Coronary artery (tissue), 2 donors: ENCODE data around the gene TNRC6B.

Source experiments
- DNase-seq: peaks from one replicate; pipeline ENCODE4 v3.0.0-alpha.2; 2017; ENCODE audit warnings: low spot score
- H3K27ac ChIP-seq, 2 donors: fragments of 200-600 bp; sonication (generic); one replicate each; pipeline ENCODE4 v1.5.1; 2016 to 2019
- H3K4me3 ChIP-seq: fragments of 200-600 bp; sonication (generic); 2 replicates; pipeline ENCODE4 v1.5.1; 2016; ENCODE audit warnings: mild to moderate bottlenecking, moderate library complexity
- TF ChIP-seq, protein P1 (sequence below): fragments of 200-600 bp; sonication (generic); IDR thresholded peaks from one replicate; pipeline ENCODE4 v1.5.1; 2019; ENCODE audit warnings: antibody characterized with exemption

Gene TNRC6B

DNA sequence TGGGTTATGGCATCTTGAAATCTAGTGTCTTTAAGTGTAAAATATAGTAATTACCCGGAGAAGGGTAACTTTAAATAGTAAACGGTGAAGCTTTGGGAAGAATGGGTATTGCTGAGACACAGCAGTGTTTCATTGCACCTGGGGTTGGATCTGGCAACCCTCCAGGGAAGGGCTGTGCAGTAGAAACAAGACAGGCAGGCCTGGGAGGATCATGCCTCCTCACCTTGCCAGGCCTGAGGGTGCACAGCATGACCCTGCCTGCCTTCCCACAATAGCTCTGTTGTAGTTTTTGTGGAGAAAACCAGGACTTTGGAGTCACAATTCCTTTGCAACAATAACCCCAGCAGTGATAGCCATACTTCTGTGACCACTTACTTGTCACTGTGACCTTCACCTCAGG, 104.0 kb downstream of the TNRC6B start:
- DNase-seq, result no peak
- TF ChIP-seq, protein P1, sequence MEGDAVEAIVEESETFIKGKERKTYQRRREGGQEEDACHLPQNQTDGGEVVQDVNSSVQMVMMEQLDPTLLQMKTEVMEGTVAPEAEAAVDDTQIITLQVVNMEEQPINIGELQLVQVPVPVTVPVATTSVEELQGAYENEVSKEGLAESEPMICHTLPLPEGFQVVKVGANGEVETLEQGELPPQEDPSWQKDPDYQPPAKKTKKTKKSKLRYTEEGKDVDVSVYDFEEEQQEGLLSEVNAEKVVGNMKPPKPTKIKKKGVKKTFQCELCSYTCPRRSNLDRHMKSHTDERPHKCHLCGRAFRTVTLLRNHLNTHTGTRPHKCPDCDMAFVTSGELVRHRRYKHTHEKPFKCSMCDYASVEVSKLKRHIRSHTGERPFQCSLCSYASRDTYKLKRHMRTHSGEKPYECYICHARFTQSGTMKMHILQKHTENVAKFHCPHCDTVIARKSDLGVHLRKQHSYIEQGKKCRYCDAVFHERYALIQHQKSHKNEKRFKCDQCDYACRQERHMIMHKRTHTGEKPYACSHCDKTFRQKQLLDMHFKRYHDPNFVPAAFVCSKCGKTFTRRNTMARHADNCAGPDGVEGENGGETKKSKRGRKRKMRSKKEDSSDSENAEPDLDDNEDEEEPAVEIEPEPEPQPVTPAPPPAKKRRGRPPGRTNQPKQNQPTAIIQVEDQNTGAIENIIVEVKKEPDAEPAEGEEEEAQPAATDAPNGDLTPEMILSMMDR, result no peak
- no peak overlapping the region for H3K27ac ChIP-seq
- H3K4me3 ChIP-seq, result no peak overlapping the region

DNA sequence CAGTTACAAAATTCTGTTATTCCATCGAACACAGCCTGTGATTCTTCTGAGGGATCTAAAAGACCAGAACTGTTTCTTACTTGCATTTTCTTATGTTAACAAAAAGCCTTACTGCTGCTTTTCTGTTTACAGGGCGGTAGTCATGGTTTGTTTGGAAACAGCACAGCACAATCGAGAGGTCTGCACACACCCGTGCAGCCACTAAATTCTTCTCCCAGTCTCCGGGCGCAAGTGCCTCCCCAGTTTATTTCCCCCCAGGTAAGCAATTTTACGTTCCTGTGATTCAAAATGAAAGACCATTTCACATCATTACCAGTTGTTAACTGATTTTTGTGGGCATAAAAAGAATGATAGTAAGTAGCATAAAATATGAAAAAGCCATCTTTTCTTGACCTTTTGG, 107.8 kb downstream of the TNRC6B start:
- TF ChIP-seq, protein P1, result no peak
- no peak overlapping the region for H3K4me3 ChIP-seq
- no peak for DNase-seq
- H3K27ac ChIP-seq, result no peak overlapping the region

DNA sequence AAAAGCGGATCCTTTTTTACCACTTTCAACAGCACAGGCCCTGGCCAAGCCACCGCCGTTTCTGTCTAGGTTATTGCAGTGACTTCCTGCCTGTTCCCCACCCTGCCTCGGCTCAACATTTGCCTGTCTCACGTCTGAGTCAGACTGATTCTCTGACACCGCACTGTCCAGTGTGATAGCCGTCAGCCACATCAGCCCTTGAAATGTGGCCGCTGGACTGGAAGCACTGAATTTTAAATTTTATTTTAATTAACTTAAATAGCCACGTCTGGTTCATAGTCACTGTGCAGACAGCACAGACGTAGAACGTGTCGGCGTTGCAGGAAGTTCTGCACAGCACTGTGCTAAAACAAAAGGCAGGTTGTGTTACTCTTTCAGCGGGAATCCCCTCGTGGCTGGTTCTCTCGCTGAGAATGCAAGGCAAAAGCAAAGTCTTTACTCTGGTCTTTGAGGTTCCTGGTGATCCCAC, 112.3 kb downstream of the TNRC6B start:
- no peak for DNase-seq
- Histone ChIP-seq H3K4me3 (no peak overlapping the region), H3K27ac (no peak overlapping the region)
- TF ChIP-seq, protein P1, result no peak

DNA sequence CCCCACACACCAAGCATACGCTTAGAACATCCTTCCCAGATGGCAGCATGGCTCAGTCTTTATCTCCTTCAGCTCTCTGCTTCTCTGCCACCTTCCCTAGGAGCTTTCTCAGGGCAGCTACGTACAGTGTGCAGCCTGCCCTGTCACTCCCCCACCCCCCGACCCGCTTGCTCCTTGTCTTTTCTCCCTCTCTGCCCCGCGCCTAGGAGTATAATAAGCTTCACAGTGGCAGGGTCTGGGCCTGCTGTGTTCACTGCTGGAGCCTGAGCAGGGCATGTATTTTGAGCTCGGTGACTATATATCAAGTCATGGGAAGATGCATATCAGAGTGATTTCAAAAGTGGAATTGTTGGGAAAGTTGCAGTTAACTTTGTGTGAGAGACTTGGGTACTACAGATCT, 112.8 kb downstream of the TNRC6B start:
- H3K27ac ChIP-seq, result no peak overlapping the region
- no peak overlapping the region for H3K4me3 ChIP-seq
- no peak for DNase-seq
- TF ChIP-seq, protein P1, result no peak

DNA sequence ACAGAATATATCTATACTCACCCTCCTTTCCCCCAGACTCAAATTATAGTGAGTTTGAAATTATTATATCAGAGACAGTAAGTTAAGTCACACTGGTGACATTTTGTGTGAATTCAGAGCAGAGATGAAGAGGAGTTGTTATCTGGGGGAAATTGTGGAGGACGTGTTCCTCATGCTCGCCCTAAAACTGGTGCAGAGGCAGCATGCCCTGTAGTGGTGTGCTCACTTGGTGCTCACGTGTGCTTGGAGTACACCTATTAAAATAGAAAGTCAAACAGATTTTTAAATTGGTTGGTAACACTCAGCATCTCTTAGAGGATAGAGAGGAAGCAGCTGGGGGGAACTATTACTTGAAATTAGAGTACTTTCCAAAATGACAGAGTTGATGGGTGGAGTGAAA, 117.0 kb downstream of the TNRC6B start:
- TF ChIP-seq, protein P1, result no peak
- H3K27ac ChIP-seq, result no peak overlapping the region
- no peak for DNase-seq
- H3K4me3 ChIP-seq, result no peak overlapping the region

DNA sequence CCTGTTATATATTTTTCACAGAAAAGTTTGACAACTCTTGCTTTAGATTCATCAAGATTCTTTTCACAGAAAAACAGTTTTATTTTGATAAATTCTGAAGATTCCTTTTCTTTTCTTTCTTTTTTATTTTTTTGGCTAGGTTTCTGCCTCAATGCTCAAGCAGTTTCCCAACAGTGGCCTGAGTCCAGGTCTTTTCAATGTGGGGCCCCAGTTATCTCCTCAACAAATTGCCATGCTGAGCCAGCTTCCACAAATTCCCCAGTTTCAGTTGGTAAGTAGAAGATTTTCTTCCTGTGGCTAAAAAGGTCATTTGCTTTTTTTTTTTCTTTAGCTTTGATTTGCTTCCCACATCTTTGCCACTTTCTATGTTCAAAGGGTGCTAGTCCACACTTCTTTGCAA, 122.6 kb downstream of the TNRC6B start:
- Histone ChIP-seq H3K4me3 (no peak overlapping the region), H3K27ac (no peak overlapping the region)
- DNase-seq, result no peak
- TF ChIP-seq, protein P1, result no peak

DNA sequence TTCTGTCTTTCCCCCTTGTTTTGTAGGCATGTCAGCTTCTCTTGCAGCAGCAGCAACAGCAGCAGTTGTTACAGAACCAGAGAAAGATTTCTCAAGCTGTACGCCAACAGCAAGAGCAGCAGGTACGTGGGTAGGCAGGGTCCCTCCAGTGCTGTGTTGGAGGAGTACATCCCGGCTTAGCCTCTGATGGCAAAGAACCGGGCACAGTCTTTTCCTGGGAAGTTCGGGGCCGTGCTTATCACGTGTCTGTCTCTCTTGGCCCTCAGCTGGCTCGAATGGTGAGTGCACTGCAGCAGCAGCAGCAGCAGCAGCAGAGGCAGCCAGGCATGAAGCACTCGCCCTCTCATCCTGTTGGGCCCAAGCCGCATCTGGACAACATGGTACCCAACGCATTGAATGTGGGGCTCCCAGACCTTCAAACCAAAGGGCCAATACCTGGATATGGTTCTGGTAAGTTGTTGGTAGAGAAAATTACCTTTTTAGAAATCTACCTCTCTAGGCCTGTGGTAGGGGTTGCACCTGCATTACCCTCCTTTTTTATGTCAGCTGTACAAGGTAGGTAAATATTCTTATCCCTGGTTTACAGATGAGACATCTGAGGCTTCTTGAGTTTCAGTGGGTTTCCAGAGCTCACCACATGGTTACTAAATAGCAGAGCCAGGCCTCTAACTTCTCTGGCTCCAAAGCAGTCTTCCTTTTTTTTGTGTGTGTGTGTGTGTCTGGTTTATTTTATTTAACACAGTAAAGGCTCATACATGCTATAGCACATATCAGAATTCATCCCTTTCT, 123.4 kb downstream of the TNRC6B start:
- TF ChIP-seq, protein P1, result no peak
- Histone ChIP-seq H3K27ac (no peak overlapping the region), H3K4me3 (no peak overlapping the region)
- DNase-seq, result no peak
